ENCODE data around the gene MSX2.

MSX2 gene

GRCh38 chr5:174718880-174719610, 5.3 kb upstream of the MSX2 start:
- no peak for DNase-seq (ENCODE audit: low read depth in 2 of 3, low spot score in 2 of 3)

GRCh38 chr5:174719793-174720611, 4.4 kb upstream of the MSX2 start:
- DNase-seq (ENCODE audit: low read depth in 2 of 3, low spot score in 2 of 3): no peak

GRCh38 chr5:174720612-174721529, 3.5 kb upstream of the MSX2 start:
- DNase-seq (ENCODE audit: low read depth in 2 of 3, low spot score in 2 of 3): no peak

- DNase-seq (ENCODE audit: low read depth in 2 of 3, low spot score in 2 of 3): no peak
Observed at GRCh38 chr5:174721530-174722432, 2.6 kb upstream of the MSX2 start.

- DNase-seq (ENCODE audit: low read depth in 2 of 3, low spot score in 2 of 3): no peak
Observed at GRCh38 chr5:174722500-174722899, 1.9 kb upstream of the MSX2 start.

- no peak for DNase-seq (ENCODE audit: low read depth in 2 of 3, low spot score in 2 of 3)
Observed at GRCh38 chr5:174723315-174723978, 935 bp upstream of the MSX2 start.

GRCh38 chr5:174723979-174724483, 351 bp upstream of the MSX2 start:
- no peak for DNase-seq (ENCODE audit: low read depth in 2 of 3, low spot score in 2 of 3)

- no peak for DNase-seq (ENCODE audit: low read depth in 2 of 3, low spot score in 2 of 3)
Observed at GRCh38 chr5:174725261-174725990, 1.0 kb downstream of the MSX2 start.

- no peak for DNase-seq (ENCODE audit: low read depth in 2 of 3, low spot score in 2 of 3)
Observed at GRCh38 chr5:174725991-174726601, 1.7 kb downstream of the MSX2 start.

GRCh38 chr5:174726916-174727793, 2.8 kb downstream of the MSX2 start:
- DNase-seq (ENCODE audit: low read depth in 2 of 3, low spot score in 2 of 3): no peak

- DNase-seq (ENCODE audit: low read depth in 2 of 3, low spot score in 2 of 3): no peak
Observed at GRCh38 chr5:174727794-174728680, 3.7 kb downstream of the MSX2 start.

- DNase-seq (ENCODE audit: low read depth in 2 of 3, low spot score in 2 of 3): no peak
Observed at GRCh38 chr5:174729075-174729680, 4.8 kb downstream of the MSX2 start.

GRCh38 chr5:174731214-174732035, 7.0 kb downstream of the MSX2 start:
- no peak for DNase-seq (ENCODE audit: low read depth in 2 of 3, low spot score in 2 of 3)

- no peak for DNase-seq (ENCODE audit: low read depth in 2 of 3, low spot score in 2 of 3)
Observed at GRCh38 chr5:174732036-174733020, 7.9 kb downstream of the MSX2 start.

Measured in activated CD8-positive, alpha-beta memory T cell treated with anti-CD3 and anti-CD28 coated beads for 48 hours (primary cell).